ENCODE measurements around the gene PACC1. TPM values are rescaled to one million over a fixed set of nuclear protein-coding genes. Genes with fewer than 3 reads are reported as not detected.

PACC1 gene
- total RNA-seq, 1 experiment from 2014 or later: 19.5 TPM

DNA sequence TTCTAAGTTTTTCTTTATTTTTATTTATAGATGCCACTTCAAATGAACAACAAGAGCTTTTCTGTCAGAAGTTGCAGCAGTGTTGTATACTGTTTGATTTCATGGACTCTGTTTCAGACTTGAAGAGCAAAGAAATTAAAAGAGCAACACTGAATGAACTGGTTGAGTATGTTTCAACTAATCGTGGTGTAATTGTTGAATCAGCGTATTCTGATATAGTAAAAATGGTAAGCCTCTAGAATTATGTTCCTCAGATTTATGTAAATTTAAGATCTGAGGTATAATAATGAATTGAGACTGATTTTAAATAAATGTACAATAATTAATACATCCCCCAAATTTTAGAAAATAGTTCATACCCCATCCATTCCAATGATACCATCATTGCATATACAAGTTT lies 85.6 kb downstream of the PACC1 start:
- H3K36me3 Mint-ChIP-seq: peaks cover 12% of the 10 kb centered on the region
- POLR2A ChIA-PET: no interaction called here
- no peaks in the 10 kb centered on the region for H3K27me3 Mint-ChIP-seq (ENCODE audit: low read depth)
- no peak overlapping the region for H3K27ac Mint-ChIP-seq
- CTCF ChIA-PET: no interaction called here
- DNase-seq (ENCODE audit: low spot score): no peak
- ATAC-seq: no peak
- H3K4me1 Mint-ChIP-seq: no peaks in the 10 kb centered on the region
- no peaks in the 10 kb centered on the region for H3K9me3 Mint-ChIP-seq
- no peak overlapping the region for H3K4me3 Mint-ChIP-seq
- TF ChIP-seq, protein P1, sequence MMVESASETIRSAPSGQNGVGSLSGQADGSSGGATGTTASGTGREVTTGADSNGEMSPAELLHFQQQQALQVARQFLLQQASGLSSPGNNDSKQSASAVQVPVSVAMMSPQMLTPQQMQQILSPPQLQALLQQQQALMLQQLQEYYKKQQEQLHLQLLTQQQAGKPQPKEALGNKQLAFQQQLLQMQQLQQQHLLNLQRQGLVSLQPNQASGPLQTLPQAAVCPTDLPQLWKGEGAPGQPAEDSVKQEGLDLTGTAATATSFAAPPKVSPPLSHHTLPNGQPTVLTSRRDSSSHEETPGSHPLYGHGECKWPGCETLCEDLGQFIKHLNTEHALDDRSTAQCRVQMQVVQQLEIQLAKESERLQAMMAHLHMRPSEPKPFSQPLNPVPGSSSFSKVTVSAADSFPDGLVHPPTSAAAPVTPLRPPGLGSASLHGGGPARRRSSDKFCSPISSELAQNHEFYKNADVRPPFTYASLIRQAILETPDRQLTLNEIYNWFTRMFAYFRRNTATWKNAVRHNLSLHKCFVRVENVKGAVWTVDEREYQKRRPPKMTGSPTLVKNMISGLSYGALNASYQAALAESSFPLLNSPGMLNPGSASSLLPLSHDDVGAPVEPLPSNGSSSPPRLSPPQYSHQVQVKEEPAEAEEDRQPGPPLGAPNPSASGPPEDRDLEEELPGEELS (CRISPR knock-in tag; IDR thresholded peaks at IDR 0.05): no peak
- TF ChIP-seq FOXJ3 (CRISPR knock-in tag; IDR thresholded peaks at IDR 0.05; ENCODE audit: borderline replicate concordance) (no peak), NR3C1 (CRISPR knock-in tag; conservative IDR thresholded peaks at IDR 0.05; ENCODE audit: low read depth) (no peak), FOXP1 (CRISPR knock-in tag; IDR thresholded peaks at IDR 0.05; ENCODE audit: borderline replicate concordance) (no peak)
- TF ChIP-seq, protein P2, sequence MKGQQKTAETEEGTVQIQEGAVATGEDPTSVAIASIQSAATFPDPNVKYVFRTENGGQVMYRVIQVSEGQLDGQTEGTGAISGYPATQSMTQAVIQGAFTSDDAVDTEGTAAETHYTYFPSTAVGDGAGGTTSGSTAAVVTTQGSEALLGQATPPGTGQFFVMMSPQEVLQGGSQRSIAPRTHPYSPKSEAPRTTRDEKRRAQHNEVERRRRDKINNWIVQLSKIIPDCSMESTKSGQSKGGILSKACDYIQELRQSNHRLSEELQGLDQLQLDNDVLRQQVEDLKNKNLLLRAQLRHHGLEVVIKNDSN (CRISPR knock-in tag; IDR thresholded peaks at IDR 0.05): no peak

DNA sequence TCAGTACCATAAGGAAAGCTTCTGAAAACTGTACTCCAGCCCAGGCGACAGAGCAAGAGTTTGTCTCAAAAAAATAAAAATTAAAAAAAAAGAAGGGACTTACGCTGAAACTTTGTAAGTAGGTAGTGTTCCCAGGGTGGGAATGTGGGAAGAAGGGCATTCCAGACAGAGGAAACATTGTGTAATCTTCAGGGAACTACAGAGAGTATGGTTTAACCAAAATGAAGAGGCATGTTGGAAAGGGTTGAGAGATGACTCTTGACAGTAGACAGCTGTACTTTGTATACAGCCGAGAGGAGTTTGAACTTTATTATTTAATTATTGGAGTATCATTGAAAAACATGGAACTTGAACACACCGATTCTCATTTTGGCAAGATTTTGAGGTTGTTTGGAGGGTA lies 86.4 kb downstream of the PACC1 start:
- Mint-ChIP-seq H3K27ac (no peak overlapping the region), H3K27me3 (ENCODE audit: low read depth) (no peaks in the 10 kb centered on the region), H3K36me3 (peaks cover 6% of the 10 kb centered on the region), H3K4me1 (no peaks in the 10 kb centered on the region), H3K4me3 (no peak overlapping the region), H3K9me3 (peaks cover 3% of the 10 kb centered on the region)
- no peak for ATAC-seq
- DNase-seq (ENCODE audit: low spot score): no peak
- POLR2A ChIA-PET: no interaction called here
- TF ChIP-seq, protein P3, sequence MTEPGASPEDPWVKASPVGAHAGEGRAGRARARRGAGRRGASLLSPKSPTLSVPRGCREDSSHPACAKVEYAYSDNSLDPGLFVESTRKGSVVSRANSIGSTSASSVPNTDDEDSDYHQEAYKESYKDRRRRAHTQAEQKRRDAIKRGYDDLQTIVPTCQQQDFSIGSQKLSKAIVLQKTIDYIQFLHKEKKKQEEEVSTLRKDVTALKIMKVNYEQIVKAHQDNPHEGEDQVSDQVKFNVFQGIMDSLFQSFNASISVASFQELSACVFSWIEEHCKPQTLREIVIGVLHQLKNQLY (CRISPR knock-in tag; IDR thresholded peaks at IDR 0.05): no peak
- TF ChIP-seq JUN (CRISPR knock-in tag; IDR thresholded peaks at IDR 0.05) (no peak), OVOL2 (CRISPR knock-in tag; IDR thresholded peaks at IDR 0.05; ENCODE audit: borderline replicate concordance) (no peak), NR3C1 (CRISPR knock-in tag; conservative IDR thresholded peaks at IDR 0.05; ENCODE audit: low read depth) (no peak), GRHL2 (CRISPR knock-in tag; IDR thresholded peaks at IDR 0.05; ENCODE audit: insufficient replicate concordance, severe bottlenecking) (no peak)
- TF ChIP-seq, protein P4, sequence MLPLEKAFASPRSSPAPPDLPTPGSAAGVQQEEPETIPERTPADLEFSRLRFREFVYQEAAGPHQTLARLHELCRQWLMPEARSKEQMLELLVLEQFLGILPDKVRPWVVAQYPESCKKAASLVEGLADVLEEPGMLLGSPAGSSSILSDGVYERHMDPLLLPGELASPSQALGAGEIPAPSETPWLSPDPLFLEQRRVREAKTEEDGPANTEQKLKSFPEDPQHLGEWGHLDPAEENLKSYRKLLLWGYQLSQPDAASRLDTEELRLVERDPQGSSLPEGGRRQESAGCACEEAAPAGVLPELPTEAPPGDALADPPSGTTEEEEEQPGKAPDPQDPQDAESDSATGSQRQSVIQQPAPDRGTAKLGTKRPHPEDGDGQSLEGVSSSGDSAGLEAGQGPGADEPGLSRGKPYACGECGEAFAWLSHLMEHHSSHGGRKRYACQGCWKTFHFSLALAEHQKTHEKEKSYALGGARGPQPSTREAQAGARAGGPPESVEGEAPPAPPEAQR (CRISPR knock-in tag; IDR thresholded peaks at IDR 0.05): no peak
- CTCF ChIA-PET: interaction anchor here (0.7 kb wide), 1 partner anchor 258 kb away, joined by 3 read pairs; no protein-coding TSS in a partner anchor

DNA sequence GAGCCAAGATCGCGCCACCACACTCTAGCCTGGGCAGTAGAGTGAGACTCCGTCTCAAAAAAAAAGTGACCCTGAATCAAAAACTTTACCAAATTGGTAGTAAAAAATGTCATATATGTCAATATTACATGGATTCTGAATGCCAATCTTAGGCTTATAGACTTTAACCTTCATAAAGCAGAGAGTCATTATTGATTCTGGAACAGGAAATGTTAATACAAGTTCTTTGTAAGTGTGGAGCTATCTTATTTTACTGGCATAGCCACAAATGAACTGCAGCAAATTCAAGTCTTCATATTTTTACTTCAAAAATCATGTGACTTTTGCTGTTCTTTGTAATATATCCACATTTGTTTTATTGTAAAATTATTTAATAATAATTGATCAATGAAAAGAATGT lies 88.1 kb downstream of the PACC1 start:
- POLR2A ChIA-PET: no interaction called here
- no peak overlapping the region for H3K4me3 Mint-ChIP-seq
- CTCF ChIA-PET: interaction anchor here (0.8 kb wide), 1 partner anchor 58 kb away, joined by 3 read pairs; no protein-coding TSS in a partner anchor
- H3K9me3 Mint-ChIP-seq: peaks cover 7% of the 10 kb centered on the region
- H3K36me3 Mint-ChIP-seq: peaks cover 11% of the 10 kb centered on the region
- no peaks in the 10 kb centered on the region for H3K4me1 Mint-ChIP-seq
- H3K27ac Mint-ChIP-seq: no peak overlapping the region
- H3K27me3 Mint-ChIP-seq (ENCODE audit: low read depth): no peaks in the 10 kb centered on the region
- DNase-seq (ENCODE audit: low spot score) (no peak), ATAC-seq (no peak)
- TF ChIP-seq SOX15 (CRISPR knock-in tag; IDR thresholded peaks at IDR 0.05): no peak
- TF ChIP-seq, protein P5, sequence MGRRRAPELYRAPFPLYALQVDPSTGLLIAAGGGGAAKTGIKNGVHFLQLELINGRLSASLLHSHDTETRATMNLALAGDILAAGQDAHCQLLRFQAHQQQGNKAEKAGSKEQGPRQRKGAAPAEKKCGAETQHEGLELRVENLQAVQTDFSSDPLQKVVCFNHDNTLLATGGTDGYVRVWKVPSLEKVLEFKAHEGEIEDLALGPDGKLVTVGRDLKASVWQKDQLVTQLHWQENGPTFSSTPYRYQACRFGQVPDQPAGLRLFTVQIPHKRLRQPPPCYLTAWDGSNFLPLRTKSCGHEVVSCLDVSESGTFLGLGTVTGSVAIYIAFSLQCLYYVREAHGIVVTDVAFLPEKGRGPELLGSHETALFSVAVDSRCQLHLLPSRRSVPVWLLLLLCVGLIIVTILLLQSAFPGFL (CRISPR knock-in tag; IDR thresholded peaks at IDR 0.05; ENCODE audit: borderline replicate concordance): no peak
- TF ChIP-seq, protein P6, sequence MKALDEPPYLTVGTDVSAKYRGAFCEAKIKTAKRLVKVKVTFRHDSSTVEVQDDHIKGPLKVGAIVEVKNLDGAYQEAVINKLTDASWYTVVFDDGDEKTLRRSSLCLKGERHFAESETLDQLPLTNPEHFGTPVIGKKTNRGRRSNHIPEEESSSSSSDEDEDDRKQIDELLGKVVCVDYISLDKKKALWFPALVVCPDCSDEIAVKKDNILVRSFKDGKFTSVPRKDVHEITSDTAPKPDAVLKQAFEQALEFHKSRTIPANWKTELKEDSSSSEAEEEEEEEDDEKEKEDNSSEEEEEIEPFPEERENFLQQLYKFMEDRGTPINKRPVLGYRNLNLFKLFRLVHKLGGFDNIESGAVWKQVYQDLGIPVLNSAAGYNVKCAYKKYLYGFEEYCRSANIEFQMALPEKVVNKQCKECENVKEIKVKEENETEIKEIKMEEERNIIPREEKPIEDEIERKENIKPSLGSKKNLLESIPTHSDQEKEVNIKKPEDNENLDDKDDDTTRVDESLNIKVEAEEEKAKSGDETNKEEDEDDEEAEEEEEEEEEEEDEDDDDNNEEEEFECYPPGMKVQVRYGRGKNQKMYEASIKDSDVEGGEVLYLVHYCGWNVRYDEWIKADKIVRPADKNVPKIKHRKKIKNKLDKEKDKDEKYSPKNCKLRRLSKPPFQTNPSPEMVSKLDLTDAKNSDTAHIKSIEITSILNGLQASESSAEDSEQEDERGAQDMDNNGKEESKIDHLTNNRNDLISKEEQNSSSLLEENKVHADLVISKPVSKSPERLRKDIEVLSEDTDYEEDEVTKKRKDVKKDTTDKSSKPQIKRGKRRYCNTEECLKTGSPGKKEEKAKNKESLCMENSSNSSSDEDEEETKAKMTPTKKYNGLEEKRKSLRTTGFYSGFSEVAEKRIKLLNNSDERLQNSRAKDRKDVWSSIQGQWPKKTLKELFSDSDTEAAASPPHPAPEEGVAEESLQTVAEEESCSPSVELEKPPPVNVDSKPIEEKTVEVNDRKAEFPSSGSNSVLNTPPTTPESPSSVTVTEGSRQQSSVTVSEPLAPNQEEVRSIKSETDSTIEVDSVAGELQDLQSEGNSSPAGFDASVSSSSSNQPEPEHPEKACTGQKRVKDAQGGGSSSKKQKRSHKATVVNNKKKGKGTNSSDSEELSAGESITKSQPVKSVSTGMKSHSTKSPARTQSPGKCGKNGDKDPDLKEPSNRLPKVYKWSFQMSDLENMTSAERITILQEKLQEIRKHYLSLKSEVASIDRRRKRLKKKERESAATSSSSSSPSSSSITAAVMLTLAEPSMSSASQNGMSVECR (CRISPR knock-in tag; IDR thresholded peaks at IDR 0.05; ENCODE audit: borderline replicate concordance): no peak
- no peak for TF ChIP-seq ZNF219 (CRISPR knock-in tag; IDR thresholded peaks at IDR 0.05; ENCODE audit: borderline replicate concordance)
- TF ChIP-seq GABPB1 (CRISPR knock-in tag; IDR thresholded peaks at IDR 0.05): no peak
- TF ChIP-seq, protein P1 (CRISPR knock-in tag; IDR thresholded peaks at IDR 0.05): no peak
- no peak for TF ChIP-seq IRF2 (CRISPR knock-in tag; IDR thresholded peaks at IDR 0.05; ENCODE audit: borderline replicate concordance, low read depth)
- TF ChIP-seq, protein P7, sequence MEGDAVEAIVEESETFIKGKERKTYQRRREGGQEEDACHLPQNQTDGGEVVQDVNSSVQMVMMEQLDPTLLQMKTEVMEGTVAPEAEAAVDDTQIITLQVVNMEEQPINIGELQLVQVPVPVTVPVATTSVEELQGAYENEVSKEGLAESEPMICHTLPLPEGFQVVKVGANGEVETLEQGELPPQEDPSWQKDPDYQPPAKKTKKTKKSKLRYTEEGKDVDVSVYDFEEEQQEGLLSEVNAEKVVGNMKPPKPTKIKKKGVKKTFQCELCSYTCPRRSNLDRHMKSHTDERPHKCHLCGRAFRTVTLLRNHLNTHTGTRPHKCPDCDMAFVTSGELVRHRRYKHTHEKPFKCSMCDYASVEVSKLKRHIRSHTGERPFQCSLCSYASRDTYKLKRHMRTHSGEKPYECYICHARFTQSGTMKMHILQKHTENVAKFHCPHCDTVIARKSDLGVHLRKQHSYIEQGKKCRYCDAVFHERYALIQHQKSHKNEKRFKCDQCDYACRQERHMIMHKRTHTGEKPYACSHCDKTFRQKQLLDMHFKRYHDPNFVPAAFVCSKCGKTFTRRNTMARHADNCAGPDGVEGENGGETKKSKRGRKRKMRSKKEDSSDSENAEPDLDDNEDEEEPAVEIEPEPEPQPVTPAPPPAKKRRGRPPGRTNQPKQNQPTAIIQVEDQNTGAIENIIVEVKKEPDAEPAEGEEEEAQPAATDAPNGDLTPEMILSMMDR (IDR thresholded peaks at IDR 0.05): no peak
